Upper lobe of left lung (tissue), 6 donors: ENCODE results near the gene ZNF512B. TPM values are rescaled to one million over a fixed set of nuclear protein-coding genes. Genes with fewer than 3 reads are reported as not detected.

Experiments used
- ATAC-seq, 2 donors: fragments of 200-7000 bp; cut with Tn5 transposase; one replicate each; pipeline ENCODE4 v1.9.1; 2022; ENCODE audit warnings: mild to moderate bottlenecking in 2 of 2, moderate library complexity in 2 of 2; ENCODE audit not compliant: low FRiP score in 2 of 2
- DNase-seq, 2 donors: peaks; one replicate each; pipeline ENCODE4 v3.0.0-alpha.2; 2019 to 2020
- H3K27ac ChIP-seq, 4 donors: fragments of 200-600 bp; sonication (generic); one replicate each; pipeline ENCODE4 v1.5.1; 2016 to 2019
- H3K27me3 ChIP-seq, 4 donors: fragments of 200-600 bp; sonication (generic); one replicate each; pipeline ENCODE4 v1.5.1; 2017 to 2019
- H3K36me3 ChIP-seq, 4 donors: fragments of 200-600 bp; sonication (generic); one replicate each; pipeline ENCODE4 v1.5.1; 2016 to 2019
- H3K4me1 ChIP-seq, 4 donors: fragments of 200-600 bp; sonication (generic); one replicate each; pipeline ENCODE4 v1.5.1; 2018 to 2019
- H3K4me3 ChIP-seq, 4 donors: fragments of 200-600 bp; sonication (generic); one replicate each; pipeline ENCODE4 v1.5.1; 2017 to 2019; ENCODE audit warnings: mild to moderate bottlenecking in 2 of 4, moderate library complexity in 1 of 4
- H3K9me3 ChIP-seq, 4 donors: fragments of 200-600 bp; sonication (generic); one replicate each; pipeline ENCODE4 v1.5.1; 2018 to 2019
- EP300 ChIP-seq, 4 donors: sonication (generic); formaldehyde crosslinking; IDR thresholded peaks; one replicate each; pipeline ENCODE4 v1.5.1; 2017; ENCODE audit warnings: antibody characterized with exemption in 4 of 4, control low read depth in 2 of 4
- POLR2A ChIP-seq, 4 donors: fragments of 450-650 bp; IDR thresholded peaks; one replicate each; pipeline ENCODE4 v1.5.1; 2016 to 2017; ENCODE audit warnings: antibody characterized with exemption in 4 of 4, mild to moderate bottlenecking in 2 of 4
- POLR2AphosphoS5 ChIP-seq, 2 donors: sonication (generic); formaldehyde crosslinking; IDR thresholded peaks; one replicate each; pipeline ENCODE4 v1.5.1; 2017; ENCODE audit warnings: antibody characterized with exemption in 2 of 2
- WGBS, 2 donors: methylation state at CpG; one replicate each; pipeline ENCODE4 v1.1.5; 2017 to 2018; 5-methylcytosine and 5-hydroxymethylcytosine counted together
- total RNA-seq, 6 donors: library from RNA; depleted of rRNA in 4 of 6; stranded (reverse); fragments of >200 nt in 4 of 6; gene quantifications; one replicate each; pipeline versions ENCODE4 v1.1.0 to v1.2.1, GENCODE V29; 2016 to 2021
- TF ChIP-seq, protein P1 (sequence below), 6 experiments: fragments of 450-650 bp in 4 of 6; fragments of 200-600 bp in 2 of 6; sonication (generic) in 2 of 6; IDR thresholded peaks; one replicate each; pipeline ENCODE4 v1.5.1; 2016 to 2019; ENCODE audit warnings: antibody characterized with exemption in 6 of 6
- donor health status: DM: no; HTN: no; CAD: no; lungs with moderate emphysema.
- donor health status: DM: no; HTN: yes; CAD: no; lungs with severe emphysema.

The ZNF512B gene
- total RNA-seq, 6 donors from 2014 or later = 10.8 to 22.0 (median 16.3) TPM

DNA sequence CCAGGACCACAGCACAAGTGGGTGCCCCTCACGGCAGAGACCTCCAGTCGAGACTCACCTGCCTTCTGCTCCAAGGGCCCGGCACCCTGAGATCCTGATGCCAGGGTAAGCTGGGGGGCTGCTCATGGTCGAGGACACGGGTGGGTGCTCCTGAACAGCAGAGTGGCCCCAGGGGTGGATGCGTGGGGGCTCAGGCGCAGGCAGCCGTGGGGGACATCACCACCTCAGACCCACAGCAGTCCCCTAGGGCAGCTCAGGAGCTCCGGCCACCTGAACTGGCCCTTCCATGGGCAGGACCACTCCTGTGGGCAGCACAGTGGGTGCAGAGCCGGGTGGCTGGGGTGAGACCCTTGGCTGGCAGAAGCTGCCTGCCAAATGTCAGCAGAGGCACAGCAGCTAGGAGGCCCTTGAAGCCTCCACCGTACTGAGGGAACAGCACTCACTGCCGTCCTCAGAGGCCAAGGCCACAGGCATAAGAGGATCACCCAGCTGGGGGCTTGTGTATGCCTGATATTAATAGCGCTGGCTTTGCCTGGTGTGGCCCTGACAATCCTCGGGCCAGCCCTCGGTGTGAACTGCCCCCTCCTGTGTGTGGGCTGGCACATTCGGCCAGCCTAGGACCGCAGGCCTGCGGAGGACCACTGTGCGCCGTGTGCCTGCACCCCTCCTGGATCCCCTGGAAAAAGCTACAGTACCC lies 18.9 kb downstream of the ZNF512B start:
- 85 to 88% methylated on average over 6 to 20 of the region's 20 CpGs for WGBS, 2 donors
- Histone ChIP-seq H3K27me3 (no peaks in the 10 kb centered on the region), H3K9me3 (no peaks in the 10 kb centered on the region), H3K4me1 (peaks cover 72 to 86% (median 74%) of the 10 kb centered on the region in 4 donors), H3K27ac (peak overlapping the region; percentile 65 to 91 (median 76)), H3K36me3 (peaks cover 0 to 14% (median 7%) of the 10 kb centered on the region in 4 donors), H3K4me3 (no peak overlapping the region)
- no peak for TF ChIP-seq POLR2A (IDR thresholded peaks at IDR 0.05)
- TF ChIP-seq, protein P1, sequence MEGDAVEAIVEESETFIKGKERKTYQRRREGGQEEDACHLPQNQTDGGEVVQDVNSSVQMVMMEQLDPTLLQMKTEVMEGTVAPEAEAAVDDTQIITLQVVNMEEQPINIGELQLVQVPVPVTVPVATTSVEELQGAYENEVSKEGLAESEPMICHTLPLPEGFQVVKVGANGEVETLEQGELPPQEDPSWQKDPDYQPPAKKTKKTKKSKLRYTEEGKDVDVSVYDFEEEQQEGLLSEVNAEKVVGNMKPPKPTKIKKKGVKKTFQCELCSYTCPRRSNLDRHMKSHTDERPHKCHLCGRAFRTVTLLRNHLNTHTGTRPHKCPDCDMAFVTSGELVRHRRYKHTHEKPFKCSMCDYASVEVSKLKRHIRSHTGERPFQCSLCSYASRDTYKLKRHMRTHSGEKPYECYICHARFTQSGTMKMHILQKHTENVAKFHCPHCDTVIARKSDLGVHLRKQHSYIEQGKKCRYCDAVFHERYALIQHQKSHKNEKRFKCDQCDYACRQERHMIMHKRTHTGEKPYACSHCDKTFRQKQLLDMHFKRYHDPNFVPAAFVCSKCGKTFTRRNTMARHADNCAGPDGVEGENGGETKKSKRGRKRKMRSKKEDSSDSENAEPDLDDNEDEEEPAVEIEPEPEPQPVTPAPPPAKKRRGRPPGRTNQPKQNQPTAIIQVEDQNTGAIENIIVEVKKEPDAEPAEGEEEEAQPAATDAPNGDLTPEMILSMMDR (IDR thresholded peaks at IDR 0.05) = no peak
- TF ChIP-seq POLR2AphosphoS5 (IDR thresholded peaks at IDR 0.05) = no peak
- no peak for TF ChIP-seq EP300 (IDR thresholded peaks at IDR 0.05)
- no peak for ATAC-seq
- DNase-seq = peak in 1 of 2 donors; percentile 63

DNA sequence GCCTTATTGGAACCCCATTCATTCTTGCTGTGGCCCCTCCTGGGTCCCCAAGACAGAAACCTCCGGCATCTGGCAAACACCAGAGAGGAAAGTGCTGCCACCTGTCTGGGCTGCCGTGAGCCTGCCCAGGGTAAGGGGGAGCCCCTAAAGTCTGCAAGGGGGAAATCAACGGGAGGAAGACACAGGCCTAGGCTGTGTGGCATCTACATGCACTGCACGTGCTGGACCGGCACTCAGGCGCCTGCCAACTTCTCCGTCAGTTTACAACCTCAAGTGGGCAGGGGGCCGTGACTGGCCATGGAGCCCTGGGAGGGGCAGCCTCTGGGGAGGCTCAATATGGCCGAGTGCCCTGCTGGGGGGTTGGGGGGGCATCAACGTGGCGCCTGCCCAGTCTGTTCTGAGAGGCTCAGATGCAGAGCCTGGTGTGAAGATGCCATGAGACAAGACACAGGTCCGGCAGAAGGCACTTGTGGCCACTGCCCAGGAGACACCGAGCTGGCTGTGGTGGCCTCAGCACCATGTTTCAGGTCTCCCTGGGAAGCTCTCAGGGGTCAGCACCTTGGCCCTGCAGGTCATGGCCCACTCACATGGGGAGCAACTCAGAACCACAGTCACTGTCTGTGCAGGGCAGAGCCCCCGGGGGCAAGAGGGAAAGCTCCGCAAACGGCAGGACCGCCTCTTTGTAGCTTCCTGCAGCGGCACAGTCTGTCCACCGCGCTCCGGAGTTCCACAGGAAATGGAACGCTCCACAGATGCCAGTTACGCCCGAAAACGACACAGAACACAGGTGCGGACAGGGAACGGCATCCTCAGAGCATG lies 21.9 kb downstream of the ZNF512B start:
- Histone ChIP-seq H3K9me3 (no peaks in the 10 kb centered on the region), H3K4me3 (peak overlapping the region in 2 of 4 donors; percentile 2 to 15), H3K27ac (peak overlapping the region in 3 of 4 donors; percentile 69 to 91 (median 87)), H3K4me1 (peaks cover 54 to 71% (median 63%) of the 10 kb centered on the region in 4 donors), H3K36me3 (peaks cover 0 to 44% (median 32%) of the 10 kb centered on the region in 4 donors), H3K27me3 (no peaks in the 10 kb centered on the region)
- DNase-seq (peak in 1 of 2 donors; percentile 69), ATAC-seq (no peak)
- TF ChIP-seq EP300 (IDR thresholded peaks at IDR 0.05) (no peak), POLR2AphosphoS5 (IDR thresholded peaks at IDR 0.05) (peak; percentile 24 to 43)
- WGBS, 2 donors = 55% methylated on average over 16 to 27 of the region's 27 CpGs

- TF ChIP-seq POLR2A (IDR thresholded peaks at IDR 0.05) = no peak
- Histone ChIP-seq H3K36me3 (peaks cover 0 to 41% (median 32%) of the 10 kb centered on the region in 4 donors), H3K4me1 (peaks cover 53 to 71% (median 61%) of the 10 kb centered on the region in 4 donors), H3K4me3 (no peak overlapping the region), H3K27me3 (no peaks in the 10 kb centered on the region), H3K27ac (peak overlapping the region in 2 of 4 donors; percentile 69 to 87), H3K9me3 (no peaks in the 10 kb centered on the region)
- no peak for ATAC-seq
- 81 to 88% methylated on average over 6 to 15 of the region's 15 CpGs for WGBS, 2 donors
- peak in 1 of 2 donors; percentile 53 for DNase-seq
Measured at GRCh38 chr20:63946986-63947637, 22.6 kb downstream of the ZNF512B start.

- Histone ChIP-seq H3K4me3 (no peak overlapping the region), H3K27ac (no peak overlapping the region), H3K4me1 (peaks cover 50 to 68% (median 56%) of the 10 kb centered on the region in 4 donors), H3K36me3 (peaks cover 0 to 41% (median 32%) of the 10 kb centered on the region in 4 donors), H3K9me3 (no peaks in the 10 kb centered on the region), H3K27me3 (no peaks in the 10 kb centered on the region)
- ATAC-seq = no peak
- WGBS, 2 donors = 95 to 99% methylated on average over 19 to 39 of the region's 39 CpGs
- peak in 1 of 2 donors; percentile 85 for DNase-seq
- TF ChIP-seq EP300 (IDR thresholded peaks at IDR 0.05) = no peak
- TF ChIP-seq, protein P1 (IDR thresholded peaks at IDR 0.05) = no peak
- no peak for TF ChIP-seq POLR2AphosphoS5 (IDR thresholded peaks at IDR 0.05)
- TF ChIP-seq POLR2A (IDR thresholded peaks at IDR 0.05) = no peak
Measured at GRCh38 chr20:63945921-63946920, 23.5 kb downstream of the ZNF512B start.
